ENCODE data around the gene GMNN. TPM values are rescaled to one million over a fixed set of nuclear protein-coding genes. Genes with fewer than 3 reads are reported as not detected.

Gene GMNN
- total RNA-seq, 5 donors from 2014 or later (not counting 1 experiment from before 2014, with no cell fraction given), result 5.7 to 12.3 (median 6.1) TPM

DNA sequence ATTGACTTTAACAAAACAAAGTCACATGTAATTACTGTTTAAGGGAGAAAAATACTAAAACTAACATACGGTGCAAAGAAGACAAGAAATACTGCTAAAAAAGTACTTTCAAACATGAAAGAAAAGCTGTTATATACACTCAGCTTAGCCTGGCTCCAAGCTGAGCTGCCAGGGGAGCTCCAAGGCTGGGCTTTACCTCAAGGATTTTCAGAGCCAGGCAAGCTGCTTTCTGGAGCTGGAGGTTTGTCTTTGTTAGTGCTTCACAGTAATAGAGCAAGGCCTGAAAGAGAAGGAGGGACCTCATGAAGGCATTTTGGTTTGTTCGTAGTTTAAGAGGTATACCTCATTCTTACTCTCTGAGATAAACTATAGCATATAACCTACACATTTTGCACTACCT is 43.6 kb downstream of the GMNN start:
- Mint-ChIP-seq H3K4me3 (no peak overlapping the region), H3K36me3 (peaks cover 29% of the 10 kb centered on the region), H3K9me3 (no peaks in the 10 kb centered on the region), H3K27ac (peak overlapping the region; percentile 16 to 31), H3K27me3 (no peaks in the 10 kb centered on the region), H3K4me1 (peaks cover 5 to 7% (median 5%) of the 10 kb centered on the region in 3 donors)
- ChIA-PET POLR2A (interaction anchor here in 1 of 2 donors (0.6 kb wide), 1 partner anchor 24 kb away, joined by 7 read pairs; no protein-coding TSS in a partner anchor), CTCF (interaction anchor here (0.6 kb wide), 2 partner anchors 15 to 306 kb away, joined by 3 to 6 read pairs; no protein-coding TSS in a partner anchor)
- Histone ChIP-seq H3K9me3 (no peaks in the 10 kb centered on the region), H3K36me3 (ENCODE audit: control insufficient read depth in 2 of 2, extremely low read depth in 1 of 2, insufficient read depth in 1 of 2, low read length in 1 of 2) (peaks cover 3 to 55% of the 10 kb centered on the region in 2 donors), H3K27ac (ENCODE audit: low read length) (no peak overlapping the region), H3K4me1 (ENCODE audit: control insufficient read depth in 1 of 2, extremely low read depth in 1 of 2, insufficient read depth in 2 of 2, low read length in 2 of 2) (no peaks in the 10 kb centered on the region), H3K4me3 (ENCODE audit: control insufficient read depth in 1 of 2, extremely low read depth in 1 of 2, low read length in 1 of 2) (no peak overlapping the region), H3K27me3 (replicated peaks in 1 of 2; ENCODE audit: control insufficient read depth in 2 of 2, extremely low read depth in 1 of 2, insufficient read depth in 2 of 2, low read length in 1 of 2) (no peaks in the 10 kb centered on the region)
- no peak for ATAC-seq (replicated peaks in 1 of 4)
- DNase-seq, result no peak
- WGBS (ENCODE audit: insufficient coverage), result no CpG with 5 or more reads among the region's 2 CpGs

DNA sequence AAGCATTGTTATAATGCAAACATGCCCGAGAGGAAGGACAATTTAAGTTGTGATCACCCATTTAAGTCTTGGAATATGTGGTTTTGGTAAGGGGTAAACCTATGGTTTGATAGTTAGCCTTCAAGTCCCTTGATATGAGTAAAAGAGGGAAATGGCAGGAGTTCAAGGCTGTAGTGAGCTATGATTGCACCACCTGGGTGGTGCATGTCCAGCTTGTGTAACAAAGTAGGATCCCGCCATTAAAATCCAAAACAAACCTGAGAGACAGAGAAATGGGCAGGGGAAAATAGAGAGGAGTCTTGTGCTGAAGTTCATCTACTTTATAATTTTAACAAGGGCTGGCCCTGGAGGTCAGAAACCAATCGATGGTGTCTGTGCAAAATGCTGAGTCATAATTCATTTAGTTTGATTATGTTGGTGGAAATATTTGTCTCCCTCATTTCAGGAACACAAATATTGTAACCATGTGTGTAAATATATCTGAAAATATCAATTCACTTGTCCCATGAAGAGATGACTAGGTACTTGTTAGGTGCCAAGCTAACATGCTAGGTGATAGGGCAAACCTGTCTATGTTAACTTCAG is 47.2 kb downstream of the GMNN start:
- Mint-ChIP-seq H3K27ac (peak overlapping the region; percentile 74 to 86), H3K27me3 (no peaks in the 10 kb centered on the region), H3K36me3 (peaks cover 51% of the 10 kb centered on the region), H3K9me3 (no peaks in the 10 kb centered on the region), H3K4me3 (no peak overlapping the region), H3K4me1 (peaks cover 10 to 20% (median 11%) of the 10 kb centered on the region in 3 donors)
- Histone ChIP-seq H3K27me3 (replicated peaks in 1 of 2; ENCODE audit: control insufficient read depth in 2 of 2, extremely low read depth in 1 of 2, insufficient read depth in 2 of 2, low read length in 1 of 2) (no peaks in the 10 kb centered on the region), H3K27ac (ENCODE audit: low read length) (no peak overlapping the region), H3K4me1 (ENCODE audit: control insufficient read depth in 1 of 2, extremely low read depth in 1 of 2, insufficient read depth in 2 of 2, low read length in 2 of 2) (no peaks in the 10 kb centered on the region), H3K4me3 (ENCODE audit: control insufficient read depth in 1 of 2, extremely low read depth in 1 of 2, low read length in 1 of 2) (no peak overlapping the region), H3K36me3 (ENCODE audit: control insufficient read depth in 2 of 2, extremely low read depth in 1 of 2, insufficient read depth in 1 of 2, low read length in 1 of 2) (peaks cover 6 to 89% of the 10 kb centered on the region in 2 donors), H3K9me3 (no peaks in the 10 kb centered on the region)
- ChIA-PET CTCF (no interaction called here), POLR2A (no interaction called here)
- ATAC-seq (replicated peaks in 1 of 4) (no peak), DNase-seq (no peak)
- WGBS (ENCODE audit: insufficient coverage), result no CpG with 5 or more reads among the region's 3 CpGs

DNA sequence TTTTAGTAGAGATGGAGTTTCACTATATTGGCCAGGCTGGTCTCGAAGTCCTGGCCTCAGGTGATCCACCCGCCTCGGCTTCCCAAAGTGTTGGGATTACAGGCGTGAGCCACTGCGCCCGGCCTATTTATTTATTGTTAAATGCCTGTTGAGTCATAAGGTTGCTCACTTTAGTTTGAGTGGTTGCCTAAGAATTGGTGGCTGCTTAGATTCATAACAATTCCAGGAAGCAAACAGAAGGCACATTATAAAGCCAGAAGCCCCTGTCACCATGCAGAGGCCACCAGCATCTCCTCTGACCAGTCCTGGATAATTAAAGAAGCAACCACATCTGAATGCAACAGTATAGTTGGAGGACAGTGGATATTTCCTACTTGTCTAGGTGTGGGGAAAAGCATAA is 48.0 kb downstream of the GMNN start:
- ChIA-PET CTCF (no interaction called here), POLR2A (interaction anchor here in 1 of 2 donors (0.6 kb wide), 1 partner anchor 310 kb away, joined by 4 read pairs; no protein-coding TSS in a partner anchor)
- H3K36me3 ChIP-seq (ENCODE audit: control insufficient read depth in 2 of 2, extremely low read depth in 1 of 2, insufficient read depth in 1 of 2, low read length in 1 of 2), result peaks cover 6 to 94% of the 10 kb centered on the region in 2 donors
- Mint-ChIP-seq H3K9me3 (no peaks in the 10 kb centered on the region), H3K27me3 (no peaks in the 10 kb centered on the region), H3K4me3 (no peak overlapping the region), H3K4me1 (peaks cover 17 to 27% (median 18%) of the 10 kb centered on the region in 3 donors), H3K27ac (no peak overlapping the region), H3K36me3 (peaks cover 56% of the 10 kb centered on the region)
- no peaks in the 10 kb centered on the region for H3K9me3 ChIP-seq
- no peaks in the 10 kb centered on the region for H3K27me3 ChIP-seq (replicated peaks in 1 of 2; ENCODE audit: control insufficient read depth in 2 of 2, extremely low read depth in 1 of 2, insufficient read depth in 2 of 2, low read length in 1 of 2)
- no peak for ATAC-seq (replicated peaks in 1 of 4)
- H3K4me3 ChIP-seq (ENCODE audit: control insufficient read depth in 1 of 2, extremely low read depth in 1 of 2, low read length in 1 of 2), result no peak overlapping the region
- H3K4me1 ChIP-seq (ENCODE audit: control insufficient read depth in 1 of 2, extremely low read depth in 1 of 2, insufficient read depth in 2 of 2, low read length in 2 of 2), result peaks cover 0 to 5% of the 10 kb centered on the region in 2 experiments
- 100% methylated on average over 2 of the region's 6 CpGs for WGBS (ENCODE audit: insufficient coverage)
- no peak overlapping the region for H3K27ac ChIP-seq (ENCODE audit: low read length)
- DNase-seq, result no peak

DNA sequence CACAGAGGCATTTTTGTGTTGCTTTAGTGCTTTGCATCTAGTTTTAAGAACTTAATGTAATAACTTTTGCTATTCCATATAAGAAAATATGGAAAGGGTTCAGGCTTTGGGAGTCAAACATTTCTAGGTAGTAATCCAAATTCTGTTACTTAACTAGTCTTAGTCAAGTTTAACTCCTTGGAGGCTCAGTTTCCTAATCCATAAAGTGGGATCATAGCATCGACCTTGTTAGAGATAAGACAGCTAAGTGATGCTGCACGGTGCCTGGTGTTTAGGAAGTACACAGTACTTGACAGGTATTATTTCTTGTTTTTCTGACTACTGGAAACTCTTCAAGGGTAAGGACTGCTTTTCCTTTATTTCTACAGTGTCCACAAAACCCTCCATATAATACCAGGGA is 48.4 kb downstream of the GMNN start:
- no CpG with 5 or more reads among the region's 2 CpGs for WGBS (ENCODE audit: insufficient coverage)
- peaks cover 6 to 94% of the 10 kb centered on the region in 2 donors for H3K36me3 ChIP-seq (ENCODE audit: control insufficient read depth in 2 of 2, extremely low read depth in 1 of 2, insufficient read depth in 1 of 2, low read length in 1 of 2)
- DNase-seq (no peak), ATAC-seq (replicated peaks in 1 of 4) (no peak)
- Mint-ChIP-seq H3K4me1 (peaks cover 20 to 28% (median 22%) of the 10 kb centered on the region in 3 donors), H3K36me3 (peaks cover 57% of the 10 kb centered on the region), H3K4me3 (no peak overlapping the region), H3K27ac (peak overlapping the region in 1 of 2 donors; percentile 15), H3K27me3 (no peaks in the 10 kb centered on the region), H3K9me3 (no peaks in the 10 kb centered on the region)
- peaks cover 0 to 9% of the 10 kb centered on the region in 2 experiments for H3K4me1 ChIP-seq (ENCODE audit: control insufficient read depth in 1 of 2, extremely low read depth in 1 of 2, insufficient read depth in 2 of 2, low read length in 2 of 2)
- no peak overlapping the region for H3K27ac ChIP-seq (ENCODE audit: low read length)
- no peak overlapping the region for H3K4me3 ChIP-seq (ENCODE audit: control insufficient read depth in 1 of 2, extremely low read depth in 1 of 2, low read length in 1 of 2)
- no peaks in the 10 kb centered on the region for H3K27me3 ChIP-seq (replicated peaks in 1 of 2; ENCODE audit: control insufficient read depth in 2 of 2, extremely low read depth in 1 of 2, insufficient read depth in 2 of 2, low read length in 1 of 2)
- H3K9me3 ChIP-seq, result no peaks in the 10 kb centered on the region
- CTCF ChIA-PET, result no interaction called here
- POLR2A ChIA-PET, result interaction anchor here in 1 of 2 donors (0.6 kb wide), 1 partner anchor 309 kb away, joined by 4 read pairs; no protein-coding TSS in a partner anchor

DNA sequence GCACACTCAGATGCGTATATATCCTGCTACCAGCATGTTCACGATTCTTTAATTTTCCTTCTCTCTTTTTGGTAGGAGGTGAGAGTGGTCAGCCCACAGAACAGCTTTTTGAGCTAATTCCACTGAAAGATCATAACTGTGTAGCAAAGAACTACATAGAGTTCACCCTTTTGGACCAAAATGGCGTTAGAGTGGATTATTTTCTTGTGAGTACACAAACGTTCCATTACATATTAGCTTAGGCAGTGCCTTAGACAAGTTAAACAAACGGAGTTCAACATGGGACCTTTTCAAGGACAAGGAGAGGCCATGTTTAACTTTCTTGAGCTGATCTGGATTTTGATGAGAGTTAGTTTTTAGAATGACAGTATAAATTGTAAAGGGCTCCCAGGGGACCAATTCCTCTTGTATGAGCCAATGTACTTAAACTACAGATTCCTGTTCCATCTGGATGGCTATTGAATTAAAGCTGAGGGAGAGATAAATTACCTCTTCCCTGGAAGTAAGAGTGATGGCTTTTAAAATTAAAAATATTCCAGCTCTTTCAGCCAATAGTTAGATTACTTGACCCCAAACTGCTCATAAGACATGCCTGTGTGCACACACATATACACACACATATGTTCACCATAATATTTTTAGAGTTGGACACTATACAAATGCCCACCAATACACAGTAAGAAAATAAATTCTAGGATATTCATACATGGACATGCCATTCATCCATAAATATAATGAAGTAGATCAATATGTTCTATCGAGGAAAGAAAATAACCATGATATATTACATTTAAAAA is 49.6 kb downstream of the GMNN start:
- H3K27ac Mint-ChIP-seq, result peak overlapping the region; percentile 52 to 58

DNA sequence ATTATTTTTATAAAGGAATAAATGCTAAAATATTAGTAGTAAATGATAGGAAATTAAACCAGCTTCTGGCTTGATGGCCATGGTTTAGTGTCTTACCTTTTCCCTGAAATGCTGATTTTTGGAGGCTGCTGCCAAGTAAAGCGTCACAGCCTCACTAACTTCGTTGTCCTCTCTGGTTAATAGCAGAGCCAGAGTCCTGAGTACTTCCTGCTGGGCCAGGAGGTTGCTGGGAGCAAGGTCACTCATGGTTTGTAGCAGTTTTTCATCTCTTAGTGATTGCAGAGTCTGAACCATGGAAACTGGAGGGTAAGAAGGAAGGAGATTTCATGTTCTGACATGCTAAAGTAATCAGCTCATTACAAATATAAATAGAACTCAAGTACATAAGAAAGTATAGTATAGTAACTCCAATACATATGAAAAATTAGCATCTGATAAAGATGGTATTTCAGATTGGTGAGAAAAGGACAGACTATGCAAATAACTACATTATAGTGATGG is 50.4 kb downstream of the GMNN start:
- Mint-ChIP-seq H3K9me3 (no peaks in the 10 kb centered on the region), H3K4me3 (no peak overlapping the region), H3K27ac (peak overlapping the region; percentile 58 to 63), H3K36me3 (peaks cover 61% of the 10 kb centered on the region), H3K27me3 (no peaks in the 10 kb centered on the region), H3K4me1 (peaks cover 20 to 30% (median 28%) of the 10 kb centered on the region in 3 donors)
- Histone ChIP-seq H3K4me1 (ENCODE audit: control insufficient read depth in 1 of 2, extremely low read depth in 1 of 2, insufficient read depth in 2 of 2, low read length in 2 of 2) (peaks cover 0 to 9% of the 10 kb centered on the region in 2 experiments), H3K27ac (ENCODE audit: low read length) (no peak overlapping the region), H3K27me3 (replicated peaks in 1 of 2; ENCODE audit: control insufficient read depth in 2 of 2, extremely low read depth in 1 of 2, insufficient read depth in 2 of 2, low read length in 1 of 2) (no peaks in the 10 kb centered on the region), H3K36me3 (ENCODE audit: control insufficient read depth in 2 of 2, extremely low read depth in 1 of 2, insufficient read depth in 1 of 2, low read length in 1 of 2) (peaks cover 6 to 95% of the 10 kb centered on the region in 2 donors), H3K9me3 (no peaks in the 10 kb centered on the region), H3K4me3 (ENCODE audit: control insufficient read depth in 1 of 2, extremely low read depth in 1 of 2, low read length in 1 of 2) (no peak overlapping the region)
- no peak for ATAC-seq (replicated peaks in 1 of 4)
- CTCF ChIA-PET, result interaction anchor here in 1 of 2 donors (1.4 kb wide), 1 partner anchor 193 kb away, joined by 5 read pairs; no protein-coding TSS in a partner anchor
- no peak for DNase-seq
- POLR2A ChIA-PET, result interaction anchor here in 1 of 2 donors (0.9 kb wide), 1 partner anchor 261 kb away, joined by 3 read pairs; no protein-coding TSS in a partner anchor
- no CpG with 5 or more reads among the region's 2 CpGs for WGBS (ENCODE audit: insufficient coverage)

More for the DNA sequence above, 49.6 kb downstream of the GMNN start:
- Mint-ChIP-seq H3K36me3 (peaks cover 54% of the 10 kb centered on the region), H3K27me3 (no peaks in the 10 kb centered on the region), H3K4me1 (peaks cover 20 to 27% (median 25%) of the 10 kb centered on the region in 3 donors), H3K4me3 (no peak overlapping the region), H3K9me3 (no peaks in the 10 kb centered on the region)
- ChIA-PET CTCF (interaction anchor here in 1 of 2 donors (0.6 to 1.4 kb wide), 2 partner anchors 120 to 194 kb away, joined by 3 to 5 read pairs; no protein-coding TSS in a partner anchor), POLR2A (interaction anchor here in 1 of 2 donors (0.5 kb wide), 1 partner anchor 302 kb away, joined by 3 read pairs; no protein-coding TSS in a partner anchor)
- H3K4me1 ChIP-seq (ENCODE audit: control insufficient read depth in 1 of 2, extremely low read depth in 1 of 2, insufficient read depth in 2 of 2, low read length in 2 of 2), result peaks cover 0 to 9% of the 10 kb centered on the region in 2 experiments
- DNase-seq (no peak), ATAC-seq (replicated peaks in 1 of 4) (no peak)
- no peak overlapping the region for H3K4me3 ChIP-seq (ENCODE audit: control insufficient read depth in 1 of 2, extremely low read depth in 1 of 2, low read length in 1 of 2)
- no peaks in the 10 kb centered on the region for H3K27me3 ChIP-seq (replicated peaks in 1 of 2; ENCODE audit: control insufficient read depth in 2 of 2, extremely low read depth in 1 of 2, insufficient read depth in 2 of 2, low read length in 1 of 2)
- WGBS (ENCODE audit: insufficient coverage), result no CpG with 5 or more reads among the region's 6 CpGs
- no peaks in the 10 kb centered on the region for H3K9me3 ChIP-seq
- H3K36me3 ChIP-seq (ENCODE audit: control insufficient read depth in 2 of 2, extremely low read depth in 1 of 2, insufficient read depth in 1 of 2, low read length in 1 of 2), result peaks cover 6 to 94% of the 10 kb centered on the region in 2 donors
- no peak overlapping the region for H3K27ac ChIP-seq (ENCODE audit: low read length)
